Measurements from ENCODE around the gene OTOP3.

- no peak for TF ChIP-seq CREB1 (IDR thresholded peaks at IDR 0.05; ENCODE audit: low read depth)
- TF ChIP-seq, protein P1, sequence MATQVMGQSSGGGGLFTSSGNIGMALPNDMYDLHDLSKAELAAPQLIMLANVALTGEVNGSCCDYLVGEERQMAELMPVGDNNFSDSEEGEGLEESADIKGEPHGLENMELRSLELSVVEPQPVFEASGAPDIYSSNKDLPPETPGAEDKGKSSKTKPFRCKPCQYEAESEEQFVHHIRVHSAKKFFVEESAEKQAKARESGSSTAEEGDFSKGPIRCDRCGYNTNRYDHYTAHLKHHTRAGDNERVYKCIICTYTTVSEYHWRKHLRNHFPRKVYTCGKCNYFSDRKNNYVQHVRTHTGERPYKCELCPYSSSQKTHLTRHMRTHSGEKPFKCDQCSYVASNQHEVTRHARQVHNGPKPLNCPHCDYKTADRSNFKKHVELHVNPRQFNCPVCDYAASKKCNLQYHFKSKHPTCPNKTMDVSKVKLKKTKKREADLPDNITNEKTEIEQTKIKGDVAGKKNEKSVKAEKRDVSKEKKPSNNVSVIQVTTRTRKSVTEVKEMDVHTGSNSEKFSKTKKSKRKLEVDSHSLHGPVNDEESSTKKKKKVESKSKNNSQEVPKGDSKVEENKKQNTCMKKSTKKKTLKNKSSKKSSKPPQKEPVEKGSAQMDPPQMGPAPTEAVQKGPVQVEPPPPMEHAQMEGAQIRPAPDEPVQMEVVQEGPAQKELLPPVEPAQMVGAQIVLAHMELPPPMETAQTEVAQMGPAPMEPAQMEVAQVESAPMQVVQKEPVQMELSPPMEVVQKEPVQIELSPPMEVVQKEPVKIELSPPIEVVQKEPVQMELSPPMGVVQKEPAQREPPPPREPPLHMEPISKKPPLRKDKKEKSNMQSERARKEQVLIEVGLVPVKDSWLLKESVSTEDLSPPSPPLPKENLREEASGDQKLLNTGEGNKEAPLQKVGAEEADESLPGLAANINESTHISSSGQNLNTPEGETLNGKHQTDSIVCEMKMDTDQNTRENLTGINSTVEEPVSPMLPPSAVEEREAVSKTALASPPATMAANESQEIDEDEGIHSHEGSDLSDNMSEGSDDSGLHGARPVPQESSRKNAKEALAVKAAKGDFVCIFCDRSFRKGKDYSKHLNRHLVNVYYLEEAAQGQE (IDR thresholded peaks at IDR 0.05; ENCODE audit: low read depth): no peak
Observed at GRCh38 chr17:74898376-74898946, 37.2 kb upstream of the OTOP3 start.

Measured in Ishikawa (cell line).